Sciatic nerve (tissue), 2 donors: ENCODE results near the gene GAGE12E. TPM values are rescaled to one million over a fixed set of nuclear protein-coding genes. Genes with fewer than 3 reads are reported as not detected.
"Not testable (repeated sequence)": the region's sequence is repeated elsewhere in the genome, so short reads cannot be mapped to it uniquely, and the experiment has no call there.

Experiments used
- ATAC-seq: fragments of 200-7000 bp; cut with Tn5 transposase; one replicate; pipeline ENCODE4 v1.9.1; 2020; ENCODE audit warnings: mild to moderate bottlenecking, moderate library complexity
- DNase-seq: peaks from one replicate; pipeline ENCODE4 v3.0.0-alpha.2; 2020; ENCODE audit warnings: low spot score
- intact Hi-C: fragments of 100-400 bp; cut with DNase I; formaldehyde crosslinking; loops from one replicate; pipeline ENCODE4 v1.14.2; 2022
- total RNA-seq: library from RNA; stranded (reverse); fragmentation: NEBNext Ultra II Directional; extraction: Animal tissue kit (Norgen Biotek cat#: 25700); gene quantifications from one replicate; pipeline ENCODE4 v1.2.1, GENCODE V29; 2021
- donor health status: DM: no; HTN: no; CAD: no.
- donor health status: DM: no; HTN: no; CAD: no.

The GAGE12E gene
- not detected for total RNA-seq

GRCh38 chrX:49550989-49551388, at the start of gene GAGE12E:
TSS of gene GAGE12E (plus strand) at chrX:49551289. CDS start at chrX:49552444, 1,155 bp downstream.
- DNase-seq, intact Hi-C loops, ATAC-seq: not testable (repeated sequence)

- intact Hi-C loops, DNase-seq, ATAC-seq: not testable (repeated sequence)
Measured at GRCh38 chrX:49531877-49532276, 19.2 kb upstream of the GAGE12E start, which contains the start of gene GAGE12C. TSS of gene GAGE12C (plus strand) at chrX:49532177. CDS start at chrX:49533332, 1,155 bp downstream.

GRCh38 chrX:49541433-49541832, 9.7 kb upstream of the GAGE12E start, which contains the start of gene GAGE12D:
TSS of gene GAGE12D (plus strand) at chrX:49541733. CDS start at chrX:49542888, 1,155 bp downstream.
- ATAC-seq, DNase-seq, intact Hi-C loops: not testable (repeated sequence)

- DNase-seq, ATAC-seq, intact Hi-C loops: not testable (repeated sequence)
Measured at GRCh38 chrX:49560542-49560941, 9.5 kb downstream of the GAGE12E start, which contains the start of gene GAGE12F. TSS of gene GAGE12F (plus strand) at chrX:49560842. CDS start at chrX:49561997, 1,155 bp downstream.

- DNase-seq, intact Hi-C loops, ATAC-seq: not testable (repeated sequence)
Measured at GRCh38 chrX:49568728-49569127, 17.6 kb downstream of the GAGE12E start.

GRCh38 chrX:49569152-49569551, 18.1 kb downstream of the GAGE12E start:
- intact Hi-C loops, DNase-seq, ATAC-seq: not testable (repeated sequence)

- ATAC-seq, intact Hi-C loops: not testable (repeated sequence)
Measured at GRCh38 chrX:49570100-49570499, 19.0 kb downstream of the GAGE12E start, which contains the start of gene GAGE12G. TSS of gene GAGE12G (plus strand) at chrX:49570400. CDS start at chrX:49571555, 1,155 bp downstream.

GRCh38 chrX:49579649-49580048, 28.6 kb downstream of the GAGE12E start, which contains the start of gene GAGE12H:
TSS of gene GAGE12H (plus strand) at chrX:49579949. CDS start at chrX:49581104, 1,155 bp downstream.
- ATAC-seq, DNase-seq, intact Hi-C loops: not testable (repeated sequence)

More at GRCh38 chrX:49570100-49570499, 19.0 kb downstream of the GAGE12E start, which contains the start of gene GAGE12G:
- not testable (repeated sequence) for DNase-seq

- ATAC-seq, intact Hi-C loops, DNase-seq: not testable (repeated sequence)
Measured at GRCh38 chrX:49589196-49589595, 38.1 kb downstream of the GAGE12E start, which contains the start of gene GAGE2A. TSS of gene GAGE2A (plus strand) at chrX:49589496. CDS start at chrX:49590651, 1,155 bp downstream.

GRCh38 chrX:49589769-49590478, 38.8 kb downstream of the GAGE12E start:
- DNase-seq: peak; percentile 78
- ATAC-seq, intact Hi-C loops: not testable (repeated sequence)

- intact Hi-C loops, DNase-seq: not testable (repeated sequence)
Measured at GRCh38 chrX:49590488-49590887, 39.4 kb downstream of the GAGE12E start.

GRCh38 chrX:49598720-49599119, 47.6 kb downstream of the GAGE12E start, which contains the start of gene GAGE1:
TSS of gene GAGE1 (plus strand) at chrX:49599020. CDS start at chrX:49600175, 1,155 bp downstream.
- intact Hi-C loops, DNase-seq, ATAC-seq: not testable (repeated sequence)

More at GRCh38 chrX:49590488-49590887, 39.4 kb downstream of the GAGE12E start:
- not testable (repeated sequence) for ATAC-seq

Other genes starting within 250 kb of the GAGE12E start
- not detected for gene GAGE10, start 247.6 kb upstream of the GAGE12E start, total RNA-seq
- gene GAGE12J, start 229.3 kb upstream of the GAGE12E start, total RNA-seq: not detected
- not detected for gene GAGE13, start 219.7 kb upstream of the GAGE12E start, total RNA-seq
- not detected for gene GAGE12C, start 19.1 kb upstream of the GAGE12E start, total RNA-seq
- gene GAGE12D, start 9.6 kb upstream of the GAGE12E start, total RNA-seq: not detected
- not detected for gene GAGE12F, start 9.6 kb downstream of the GAGE12E start, total RNA-seq
- not detected for gene GAGE12G, start 19.1 kb downstream of the GAGE12E start, total RNA-seq
- gene GAGE12H, start 28.7 kb downstream of the GAGE12E start, total RNA-seq: not detected
- gene GAGE2A, start 38.2 kb downstream of the GAGE12E start, total RNA-seq: not detected
- not detected for gene GAGE1, start 47.7 kb downstream of the GAGE12E start, total RNA-seq
- gene PAGE1, start 144.7 kb downstream of the GAGE12E start, total RNA-seq: not detected